GM21723 (cell line): ENCODE data around the gene ATP13A2.

ENCODE experiments used
- ATAC-seq: cut with Tn5 transposase; IDR thresholded peaks from one replicate; pipeline ENCODE4 v1.9.1; 2021; ENCODE audit warnings: mild to moderate bottlenecking, moderate library complexity; ENCODE audit not compliant: unreplicated experiment

The ATP13A2 gene

DNA sequence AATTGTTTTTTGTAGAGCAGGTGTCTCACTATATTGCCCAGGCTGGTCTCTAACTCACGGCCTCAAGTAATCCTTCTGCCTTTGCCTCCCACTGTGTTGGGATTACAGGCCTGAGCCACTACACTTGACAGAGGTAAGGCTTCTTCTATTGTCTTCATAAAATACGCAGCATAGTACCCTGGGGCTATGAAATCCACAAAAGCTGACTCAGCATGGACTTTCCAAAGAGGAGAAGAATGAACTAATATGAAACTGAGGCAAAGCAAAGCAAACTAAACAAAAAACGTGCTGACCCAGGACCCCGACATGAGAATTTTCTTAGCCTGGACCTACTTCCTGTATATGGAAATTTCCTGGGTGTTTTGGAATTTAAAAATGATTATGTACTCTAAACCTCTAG is 18.5 kb upstream of the ATP13A2 start:
- ATAC-seq = no peak

- ATAC-seq = no peak
Observed at GRCh38 chr1:17028662-17029188, 17.0 kb upstream of the ATP13A2 start.

DNA sequence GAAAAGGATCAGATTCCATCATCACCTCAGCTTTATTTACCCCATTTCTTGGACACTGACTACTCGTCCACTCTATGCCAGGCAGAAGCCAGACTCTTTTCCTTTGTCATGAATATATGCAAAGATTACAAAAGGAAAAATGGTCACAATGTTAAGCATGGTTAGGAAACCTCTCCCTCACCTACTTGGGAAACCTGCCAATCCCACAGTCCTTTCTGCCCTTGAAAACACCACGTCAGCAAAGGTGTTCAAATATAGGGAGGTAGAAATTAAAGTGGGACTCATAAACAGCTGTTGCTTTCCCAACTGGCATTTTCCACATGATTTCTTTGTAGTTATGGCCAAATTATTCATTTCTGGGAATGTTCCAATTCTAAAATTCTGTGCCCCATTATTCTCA is 16.2 kb upstream of the ATP13A2 start:
- no peak for ATAC-seq

DNA sequence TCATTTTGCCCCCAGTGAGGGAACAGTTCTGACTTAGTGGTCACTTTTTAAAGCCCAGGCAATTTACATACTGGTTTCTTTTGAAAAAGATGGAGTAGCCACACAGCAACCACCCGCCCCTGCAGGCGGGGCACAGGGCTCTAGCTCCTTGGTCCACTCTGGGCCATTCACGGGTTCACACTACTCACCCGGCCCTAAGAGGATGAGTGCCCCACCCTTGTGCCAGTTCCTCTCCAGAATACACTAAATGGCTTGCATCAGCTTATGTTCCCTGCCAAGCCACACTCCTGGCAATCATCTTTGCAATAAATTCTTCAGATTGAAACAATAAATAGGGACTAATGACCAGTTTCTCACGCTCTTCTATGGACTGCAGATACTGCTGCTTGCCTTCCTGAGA is 15.7 kb upstream of the ATP13A2 start:
- no peak for ATAC-seq

- ATAC-seq = no peak
Observed at GRCh38 chr1:17024721-17025120, 13.0 kb upstream of the ATP13A2 start.

GRCh38 chr1:17023573-17023972 is 11.8 kb upstream of the ATP13A2 start:
- no peak for ATAC-seq

DNA sequence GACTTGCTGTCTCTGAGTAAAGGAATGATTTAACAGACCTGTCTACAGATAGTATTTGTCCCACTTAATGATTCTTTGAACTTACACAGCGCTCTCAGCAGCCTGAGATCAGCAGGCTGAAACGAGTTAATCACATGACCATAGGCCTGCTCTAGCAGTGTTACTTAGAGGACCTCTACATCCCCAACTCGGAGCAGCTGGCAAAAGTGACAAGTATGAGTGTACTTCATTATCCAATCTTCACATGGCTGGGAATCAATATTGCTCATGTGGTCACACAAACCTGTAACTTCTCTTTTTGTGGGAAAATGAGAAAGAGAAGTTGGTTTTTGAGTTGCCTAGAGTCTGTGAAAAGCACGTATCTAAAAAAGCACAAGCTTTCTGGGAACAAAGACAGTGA is 11.4 kb upstream of the ATP13A2 start:
- no peak for ATAC-seq

- no peak for ATAC-seq
Observed at GRCh38 chr1:17021896-17022295, 10.2 kb upstream of the ATP13A2 start.

- no peak for ATAC-seq
Observed at GRCh38 chr1:17020502-17020901, 8.8 kb upstream of the ATP13A2 start.

DNA sequence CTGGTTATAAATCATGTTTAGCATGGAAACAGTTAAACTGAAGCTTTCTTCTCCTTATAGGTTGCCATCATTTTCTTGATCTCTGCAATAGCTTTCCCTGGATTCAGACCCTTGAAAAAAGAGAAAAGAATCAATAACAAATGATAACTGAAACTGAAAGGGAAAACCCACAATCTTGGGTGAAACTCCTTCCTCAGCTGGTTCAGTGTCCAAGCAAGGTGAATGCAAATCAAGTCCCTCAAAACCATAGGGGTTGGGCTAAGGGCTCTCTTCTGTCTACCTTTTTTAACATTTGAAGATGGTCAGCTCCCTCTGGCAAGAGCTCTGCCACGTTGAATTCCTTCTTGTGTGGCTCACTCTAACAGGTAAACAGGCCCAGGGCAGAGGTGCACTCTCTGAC is 7.1 kb upstream of the ATP13A2 start:
- ATAC-seq = no peak

- no peak for ATAC-seq
Observed at GRCh38 chr1:17017435-17017834, 5.7 kb upstream of the ATP13A2 start.

DNA sequence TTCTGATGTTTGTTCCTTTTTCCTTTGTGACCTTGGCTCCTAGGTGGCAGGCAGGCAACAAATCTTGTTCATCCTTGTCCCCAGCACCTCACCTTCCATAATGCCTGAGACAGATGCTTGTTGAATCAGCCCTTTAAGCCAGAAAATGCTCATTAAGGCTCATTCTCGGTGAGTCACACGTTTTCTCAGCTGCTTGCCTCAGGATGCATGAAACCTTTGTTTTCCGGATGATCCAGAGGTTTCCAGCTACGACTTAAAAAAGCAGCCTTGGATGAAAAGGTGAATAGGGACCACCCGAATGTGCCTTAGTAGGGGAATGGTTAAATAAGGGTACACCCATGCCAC is 4.6 kb upstream of the ATP13A2 start:
- ATAC-seq = no peak

- ATAC-seq = no peak
Observed at GRCh38 chr1:17014671-17015567, 3.2 kb upstream of the ATP13A2 start.

DNA sequence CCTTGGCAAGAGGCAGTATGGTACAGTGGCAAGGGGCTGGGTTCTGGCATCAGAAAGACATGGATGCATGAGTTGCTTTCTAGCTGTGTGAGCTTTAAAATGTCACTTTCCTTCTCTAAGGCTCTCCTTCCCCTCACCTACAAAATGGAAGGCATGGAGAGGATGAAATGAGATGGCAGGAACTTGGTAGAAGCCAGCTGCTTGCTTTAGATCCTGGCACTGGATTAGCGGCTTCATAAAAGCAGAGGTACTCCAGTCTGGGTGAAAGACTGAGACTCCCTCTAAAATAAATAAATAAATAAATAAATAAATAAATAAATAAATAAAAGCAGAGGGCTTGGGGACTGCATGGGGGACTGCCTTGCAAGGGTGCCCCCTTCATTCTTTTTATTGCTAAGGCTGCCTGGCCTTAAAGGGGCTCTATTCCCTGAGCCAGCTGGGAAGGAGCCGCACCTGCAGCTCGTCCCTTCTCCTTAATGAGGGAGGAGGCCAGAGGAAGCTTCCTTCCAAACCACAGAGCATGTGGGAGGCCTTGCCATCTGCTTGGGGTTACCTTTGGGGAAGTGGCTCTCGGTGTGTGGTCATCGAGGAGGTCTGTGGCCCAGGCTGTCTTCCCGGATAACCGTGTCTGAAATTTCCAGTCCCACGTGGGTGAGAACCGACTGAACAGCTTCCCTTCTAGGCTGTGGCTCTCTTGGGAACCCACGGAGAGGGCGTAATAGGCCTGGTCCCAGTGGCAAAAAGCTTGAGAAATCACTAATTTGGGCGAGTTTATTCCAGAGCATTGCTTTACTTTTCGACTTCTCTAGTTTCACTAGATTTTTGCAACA is 2.0 kb upstream of the ATP13A2 start:
- no peak for ATAC-seq

- ATAC-seq = no peak
Observed at GRCh38 chr1:17012775-17013490, 1.2 kb upstream of the ATP13A2 start.

- peak; percentile 4 for ATAC-seq
Observed at GRCh38 chr1:17011092-17011438, 663 bp downstream of the ATP13A2 start.

DNA sequence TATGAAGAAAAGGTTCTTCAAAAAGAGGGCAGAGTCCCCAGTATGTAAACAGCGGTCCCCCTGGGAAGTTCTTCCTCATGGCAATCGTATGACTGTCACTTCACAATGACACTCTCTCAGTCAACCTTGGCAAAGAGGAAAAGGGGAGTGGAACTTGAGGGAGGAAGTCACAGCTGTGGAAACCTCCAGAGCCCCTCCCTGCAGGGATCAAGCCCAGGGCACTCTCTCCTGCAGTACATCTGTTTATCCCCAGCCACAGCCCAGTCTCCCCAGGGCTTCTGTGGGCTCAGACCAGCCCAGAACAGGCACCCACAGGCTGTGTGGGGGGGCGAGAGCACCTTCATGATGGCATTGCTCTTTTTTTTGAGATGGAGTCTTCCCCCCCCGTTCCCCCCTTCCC is 2.0 kb downstream of the ATP13A2 start:
- ATAC-seq = no peak

DNA sequence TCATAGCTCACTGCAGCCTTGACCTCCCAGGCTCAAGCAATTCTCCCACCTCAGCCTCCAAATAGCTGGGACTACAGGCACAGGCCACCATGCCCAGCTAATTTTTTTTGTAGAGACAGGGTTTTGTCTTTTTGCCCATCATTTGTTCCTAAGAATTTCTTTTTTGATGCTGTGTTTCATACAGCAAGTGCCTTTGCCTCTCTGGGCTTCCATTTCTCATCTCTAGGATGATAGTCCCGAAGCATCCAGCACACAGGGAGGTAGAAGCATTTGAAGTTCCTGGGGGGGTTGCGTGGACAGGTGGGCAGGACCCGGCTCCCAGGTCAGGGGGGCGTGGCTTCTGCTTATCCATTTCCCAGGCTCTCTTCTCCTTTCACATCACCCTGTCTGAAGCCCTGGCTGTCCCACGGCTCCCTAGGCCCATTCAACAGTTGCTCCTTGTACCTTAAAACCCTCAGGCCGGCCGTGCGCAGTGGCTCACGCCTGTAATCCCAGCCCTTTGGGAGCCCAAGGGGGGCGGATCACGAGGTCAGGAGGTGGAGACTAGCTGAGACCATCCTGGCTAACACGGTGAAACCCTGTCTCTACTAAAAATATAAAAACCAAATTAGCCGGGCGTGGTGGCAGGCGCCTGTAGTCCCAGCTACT is 3.4 kb downstream of the ATP13A2 start:
- no peak for ATAC-seq

DNA sequence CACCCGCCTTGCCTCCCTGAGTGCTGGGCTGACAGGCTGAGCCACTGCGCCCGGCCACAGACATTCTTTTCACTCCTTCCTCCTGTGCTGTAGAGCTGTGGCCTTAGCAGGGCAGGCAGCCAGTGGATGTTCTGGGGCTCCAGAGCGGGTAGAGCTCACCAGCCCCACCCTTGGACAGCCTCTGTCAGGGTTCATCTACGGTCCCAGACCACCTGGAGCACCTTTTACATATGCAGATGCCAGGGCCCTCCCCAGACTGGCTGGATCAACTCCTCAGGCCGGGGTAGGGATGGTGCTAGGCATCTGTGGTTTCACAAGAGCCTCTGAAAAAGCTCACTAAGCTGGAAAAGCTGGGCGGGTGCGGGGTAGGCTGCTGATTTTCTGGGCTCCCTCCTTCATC is 4.6 kb downstream of the ATP13A2 start:
- no peak for ATAC-seq

DNA sequence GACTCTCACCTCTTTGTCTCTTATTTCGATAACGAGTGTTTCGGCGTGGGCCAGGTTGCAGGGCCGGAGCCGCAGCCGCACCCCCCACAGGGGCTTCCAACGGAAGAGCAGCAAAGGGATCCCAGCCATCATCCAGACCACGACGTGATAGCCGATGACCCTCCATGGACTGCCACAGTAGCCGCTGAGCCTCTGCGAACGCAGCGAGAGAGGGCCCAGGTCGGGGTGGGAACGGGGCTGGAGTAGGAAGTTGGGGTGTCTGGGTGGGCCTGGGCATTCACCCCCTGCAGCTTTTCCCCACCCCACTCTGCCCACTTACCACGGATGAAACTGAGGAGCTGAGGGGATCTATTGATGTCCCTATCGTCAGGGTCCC is 6.4 kb downstream of the ATP13A2 start:
- no peak for ATAC-seq
